ENCODE measurements around the gene SGMS2.

The SGMS2 gene

DNA sequence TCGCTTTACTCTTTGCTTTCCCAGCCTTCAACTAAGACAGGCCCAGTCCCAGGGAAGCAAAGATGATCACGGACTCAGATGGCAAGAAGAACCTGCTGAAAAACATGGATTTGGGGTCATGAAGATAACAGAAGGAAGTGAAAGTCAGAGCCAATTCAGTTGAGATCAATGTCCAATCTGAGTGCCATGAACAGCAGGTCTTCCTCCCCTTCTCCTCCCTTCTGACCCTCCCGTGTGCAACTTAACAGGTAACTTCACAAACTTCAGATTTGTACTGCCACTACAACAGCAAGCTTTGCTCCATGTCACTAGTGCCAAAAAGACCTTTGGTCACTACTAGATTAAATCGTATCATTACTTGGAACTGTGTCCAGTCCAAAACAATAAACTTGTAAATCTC is 15.5 kb upstream of the SGMS2 start:
- TF ChIP-seq, protein P1, sequence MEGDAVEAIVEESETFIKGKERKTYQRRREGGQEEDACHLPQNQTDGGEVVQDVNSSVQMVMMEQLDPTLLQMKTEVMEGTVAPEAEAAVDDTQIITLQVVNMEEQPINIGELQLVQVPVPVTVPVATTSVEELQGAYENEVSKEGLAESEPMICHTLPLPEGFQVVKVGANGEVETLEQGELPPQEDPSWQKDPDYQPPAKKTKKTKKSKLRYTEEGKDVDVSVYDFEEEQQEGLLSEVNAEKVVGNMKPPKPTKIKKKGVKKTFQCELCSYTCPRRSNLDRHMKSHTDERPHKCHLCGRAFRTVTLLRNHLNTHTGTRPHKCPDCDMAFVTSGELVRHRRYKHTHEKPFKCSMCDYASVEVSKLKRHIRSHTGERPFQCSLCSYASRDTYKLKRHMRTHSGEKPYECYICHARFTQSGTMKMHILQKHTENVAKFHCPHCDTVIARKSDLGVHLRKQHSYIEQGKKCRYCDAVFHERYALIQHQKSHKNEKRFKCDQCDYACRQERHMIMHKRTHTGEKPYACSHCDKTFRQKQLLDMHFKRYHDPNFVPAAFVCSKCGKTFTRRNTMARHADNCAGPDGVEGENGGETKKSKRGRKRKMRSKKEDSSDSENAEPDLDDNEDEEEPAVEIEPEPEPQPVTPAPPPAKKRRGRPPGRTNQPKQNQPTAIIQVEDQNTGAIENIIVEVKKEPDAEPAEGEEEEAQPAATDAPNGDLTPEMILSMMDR (IDR thresholded peaks at IDR 0.05; ENCODE audit: low read length, missing control alignments): no peak
- no peak overlapping the region for H3K4me3 ChIP-seq (replicated peaks; ENCODE audit: low read depth, low read length)
- DNase-seq (ENCODE audit: low read depth): no peak

DNA sequence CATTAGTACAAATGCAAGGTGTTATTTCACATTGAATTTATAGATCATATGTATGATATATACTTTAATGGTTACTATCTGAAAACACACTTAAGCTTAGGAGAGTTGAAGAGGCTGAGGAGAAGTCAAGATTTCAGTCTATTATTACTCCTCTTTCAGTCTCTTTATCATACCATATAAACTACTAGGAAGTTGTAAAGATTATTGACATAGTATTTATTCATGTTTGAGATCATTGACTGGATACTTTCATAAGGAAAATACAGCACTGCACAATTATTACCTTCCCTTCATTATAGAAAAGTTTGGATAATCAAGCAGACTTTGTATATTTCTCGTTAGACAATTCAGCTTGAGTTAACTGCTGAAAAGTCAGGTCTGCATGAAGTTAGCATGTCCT is 10.0 kb upstream of the SGMS2 start:
- H3K4me3 ChIP-seq (replicated peaks; ENCODE audit: low read depth, low read length): no peak overlapping the region
- TF ChIP-seq, protein P1 (IDR thresholded peaks at IDR 0.05; ENCODE audit: low read length, missing control alignments): no peak
- no peak for DNase-seq (ENCODE audit: low read depth)

DNA sequence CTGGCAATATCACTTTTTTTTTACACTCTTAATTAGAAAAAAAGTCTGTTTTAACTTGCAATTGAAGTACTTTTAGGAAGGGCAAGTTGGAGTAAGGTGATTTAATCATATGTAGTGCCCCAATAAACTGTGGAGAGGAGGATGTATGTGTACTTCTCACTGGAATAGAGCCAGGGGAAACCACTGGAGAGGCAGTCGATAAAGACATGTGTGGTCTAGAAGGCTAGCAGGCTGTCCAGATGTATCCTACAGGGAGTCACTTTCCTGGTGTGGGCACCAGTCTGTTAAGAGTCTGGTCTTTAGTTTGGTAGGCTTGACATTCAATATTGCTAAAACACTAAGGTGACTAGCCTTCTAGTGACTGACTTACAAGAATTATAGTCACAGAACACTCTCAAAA is 9.6 kb upstream of the SGMS2 start:
- TF ChIP-seq, protein P1 (IDR thresholded peaks at IDR 0.05; ENCODE audit: low read length, missing control alignments): no peak
- no peak overlapping the region for H3K4me3 ChIP-seq (replicated peaks; ENCODE audit: low read depth, low read length)
- no peak for DNase-seq (ENCODE audit: low read depth)

DNA sequence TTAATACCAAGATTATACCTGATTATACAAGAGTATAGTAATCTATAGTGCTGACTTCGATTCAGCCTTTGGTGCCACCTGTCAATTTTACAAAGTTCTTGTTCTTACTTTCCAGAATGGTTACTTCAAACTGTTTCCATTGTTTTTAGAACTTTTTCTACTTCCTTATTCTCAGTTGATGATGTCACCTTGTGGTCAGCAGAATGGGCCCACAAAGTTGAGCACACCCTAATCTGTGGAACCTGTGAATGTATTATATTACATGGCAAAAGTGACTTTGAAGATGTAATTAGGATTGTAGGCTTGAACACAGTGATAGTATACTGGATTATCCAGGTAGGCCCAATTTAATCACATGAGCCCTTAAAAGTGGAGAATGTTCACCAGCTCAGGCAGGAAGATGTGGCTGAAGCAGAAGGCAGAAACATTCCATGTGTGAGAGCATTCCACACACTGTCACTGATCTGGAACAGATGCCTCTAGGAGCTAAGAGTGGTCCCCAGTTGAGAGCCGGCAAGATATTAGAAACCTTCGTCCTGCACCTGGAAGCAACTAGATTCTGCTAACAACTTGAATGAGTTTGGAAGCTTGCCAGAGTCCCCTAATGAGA is 6.3 kb upstream of the SGMS2 start:
- no peak for DNase-seq (ENCODE audit: low read depth)
- TF ChIP-seq, protein P1 (IDR thresholded peaks at IDR 0.05; ENCODE audit: low read length, missing control alignments): no peak

DNA sequence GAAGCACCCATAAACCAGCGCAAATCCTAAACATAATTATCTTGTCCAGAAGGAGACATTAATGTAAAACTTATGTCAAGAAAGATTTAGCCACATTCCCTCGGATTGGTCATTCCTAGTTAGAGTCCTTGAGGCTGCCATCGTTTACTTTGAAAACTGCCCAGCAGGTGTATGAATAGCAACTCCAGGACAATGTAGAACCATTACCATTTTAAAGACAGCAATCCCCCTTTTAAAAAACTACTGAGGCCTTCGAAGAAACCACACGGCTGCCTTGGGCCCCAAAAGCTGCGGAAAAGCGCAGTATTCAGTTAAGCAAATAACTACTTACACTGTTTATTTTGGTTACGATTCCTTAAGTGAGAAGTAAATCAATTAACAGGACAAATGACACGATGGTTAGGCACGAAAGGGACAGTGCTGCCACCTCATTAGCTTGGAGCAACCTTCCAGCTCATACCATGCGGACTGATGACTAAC is 822 bp upstream of the SGMS2 start:
- peak overlapping the region; percentile 91 for H3K4me3 ChIP-seq (replicated peaks; ENCODE audit: low read depth, low read length)
- TF ChIP-seq, protein P1 (IDR thresholded peaks at IDR 0.05; ENCODE audit: low read length, missing control alignments): no peak
- DNase-seq (ENCODE audit: low read depth): no peak

More for the DNA sequence above, 6.3 kb upstream of the SGMS2 start:
- H3K4me3 ChIP-seq (replicated peaks; ENCODE audit: low read depth, low read length): no peak overlapping the region

DNA sequence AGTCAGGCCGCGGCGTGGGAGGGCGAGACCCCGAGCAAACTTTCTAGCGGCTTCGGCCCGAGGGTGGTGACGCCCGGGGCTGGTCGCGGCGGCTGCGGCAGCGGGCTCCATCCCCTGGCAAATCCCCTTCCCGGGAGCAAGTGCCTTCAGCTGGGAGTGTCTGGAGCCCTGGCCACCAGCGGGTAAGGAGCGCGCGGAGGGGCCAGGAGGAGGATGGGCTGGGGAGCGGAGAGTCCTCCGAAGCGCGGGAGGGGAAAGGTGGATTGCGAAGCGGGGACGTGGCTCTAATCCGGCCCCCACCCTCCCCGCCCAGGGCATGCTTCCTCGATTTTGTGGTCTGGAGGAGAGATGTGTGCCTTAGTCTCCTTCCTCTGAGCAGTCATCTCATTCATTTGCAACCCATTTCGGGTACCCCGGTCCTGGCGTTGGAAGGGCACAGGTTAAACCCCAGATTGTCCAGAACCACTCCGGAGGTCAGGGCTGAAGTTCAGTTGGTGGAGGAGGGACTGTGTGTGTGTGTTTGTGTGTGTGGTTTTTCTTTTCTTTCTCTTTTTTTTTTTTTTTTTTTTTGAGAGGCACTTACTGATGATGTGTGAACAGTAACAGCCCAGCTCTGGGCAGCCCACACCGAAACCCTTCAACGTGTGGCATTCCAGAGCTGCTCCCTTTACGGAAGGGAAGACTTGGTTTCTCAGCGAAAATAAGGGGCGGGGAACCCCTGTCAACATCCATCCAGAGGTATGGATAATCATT is 516 bp downstream of the SGMS2 start:
- H3K4me3 ChIP-seq (replicated peaks; ENCODE audit: low read depth, low read length): peak overlapping the region; percentile 91
- DNase-seq (ENCODE audit: low read depth): peak; percentile 58
- TF ChIP-seq, protein P1 (IDR thresholded peaks at IDR 0.05; ENCODE audit: low read length, missing control alignments): no peak

Data from fibroblast of pulmonary artery (primary cell).